Measurements from ENCODE around the gene FGF18. TPM values are rescaled to one million over a fixed set of nuclear protein-coding genes. Genes with fewer than 3 reads are reported as not detected.

FGF18 gene
- total RNA-seq, 6 donors from 2014 or later: 0.44 to 4.6 (median 1.4) TPM

GRCh38 chr5:171462136-171462927 lies 42.9 kb downstream of the FGF18 start:
- ATAC-seq (ENCODE audit: low FRiP score in 2 of 2) (no peak), DNase-seq (no peak)
- Histone ChIP-seq H3K9me3 (no peaks in the 10 kb centered on the region), H3K36me3 (no peaks in the 10 kb centered on the region), H3K27me3 (no peaks in the 10 kb centered on the region), H3K4me1 (no peaks in the 10 kb centered on the region), H3K4me3 (no peak overlapping the region), H3K27ac (no peak overlapping the region)
- 75 to 85% methylated on average over 9 to 15 of the region's 15 CpGs for WGBS, 2 donors
- no peak for TF ChIP-seq POLR2AphosphoS5 (IDR thresholded peaks at IDR 0.05)
- TF ChIP-seq POLR2A (IDR thresholded peaks at IDR 0.05): no peak
- TF ChIP-seq CTCF (IDR thresholded peaks at IDR 0.05): no peak
- no peak for TF ChIP-seq EP300 (IDR thresholded peaks at IDR 0.05)

- no peak for DNase-seq
- ATAC-seq (ENCODE audit: low FRiP score in 2 of 2): no peak
- H3K4me1 ChIP-seq: no peaks in the 10 kb centered on the region
- TF ChIP-seq POLR2A (IDR thresholded peaks at IDR 0.05): no peak
- no peak for TF ChIP-seq POLR2AphosphoS5 (IDR thresholded peaks at IDR 0.05)
- TF ChIP-seq CTCF (IDR thresholded peaks at IDR 0.05): no peak
- no peak for TF ChIP-seq EP300 (IDR thresholded peaks at IDR 0.05)
- H3K9me3 ChIP-seq: no peaks in the 10 kb centered on the region
- no peaks in the 10 kb centered on the region for H3K36me3 ChIP-seq
- no peak overlapping the region for H3K4me3 ChIP-seq
- H3K27me3 ChIP-seq: no peaks in the 10 kb centered on the region
- H3K27ac ChIP-seq: no peak overlapping the region
- 85 to 87% methylated on average over 11 of the region's 11 CpGs for WGBS, 2 donors
These were observed 43.7 kb downstream of the FGF18 start for GRCh38 chr5:171462928-171463861.

- Histone ChIP-seq H3K36me3 (no peaks in the 10 kb centered on the region), H3K4me1 (no peaks in the 10 kb centered on the region), H3K9me3 (no peaks in the 10 kb centered on the region), H3K4me3 (no peak overlapping the region), H3K27ac (no peak overlapping the region), H3K27me3 (no peaks in the 10 kb centered on the region)
- ATAC-seq (ENCODE audit: low FRiP score in 2 of 2) (no peak), DNase-seq (no peak)
- TF ChIP-seq POLR2AphosphoS5 (IDR thresholded peaks at IDR 0.05) (no peak), EP300 (IDR thresholded peaks at IDR 0.05) (no peak)
- 67 to 76% methylated on average over 4 of the region's 4 CpGs for WGBS, 2 donors
These were observed 44.4 kb downstream of the FGF18 start for GRCh38 chr5:171463862-171464229.

- ATAC-seq (ENCODE audit: low FRiP score in 2 of 2) (no peak), DNase-seq (no peak)
- H3K4me1 ChIP-seq: no peaks in the 10 kb centered on the region
- H3K27me3 ChIP-seq: no peaks in the 10 kb centered on the region
- no peak overlapping the region for H3K27ac ChIP-seq
- 86 to 87% methylated on average over 12 of the region's 12 CpGs for WGBS, 2 donors
- TF ChIP-seq POLR2AphosphoS5 (IDR thresholded peaks at IDR 0.05) (no peak), CTCF (IDR thresholded peaks at IDR 0.05) (no peak), EP300 (IDR thresholded peaks at IDR 0.05) (no peak), POLR2A (IDR thresholded peaks at IDR 0.05) (no peak)
- H3K4me3 ChIP-seq: no peak overlapping the region
- no peaks in the 10 kb centered on the region for H3K9me3 ChIP-seq
- H3K36me3 ChIP-seq: no peaks in the 10 kb centered on the region
These were observed 45.4 kb downstream of the FGF18 start for GRCh38 chr5:171464829-171465228.

GRCh38 chr5:171467107-171467506 lies 47.7 kb downstream of the FGF18 start:
- no peak for TF ChIP-seq CTCF (IDR thresholded peaks at IDR 0.05)
- no peak for TF ChIP-seq POLR2A (IDR thresholded peaks at IDR 0.05)
- no peak for TF ChIP-seq EP300 (IDR thresholded peaks at IDR 0.05)
- no peak for TF ChIP-seq POLR2AphosphoS5 (IDR thresholded peaks at IDR 0.05)
- WGBS, 2 donors: 89 to 91% methylated on average over 5 to 12 of the region's 12 CpGs
- DNase-seq (no peak), ATAC-seq (ENCODE audit: low FRiP score in 2 of 2) (no peak)
- no peaks in the 10 kb centered on the region for H3K9me3 ChIP-seq
- H3K27ac ChIP-seq: no peak overlapping the region
- H3K27me3 ChIP-seq: no peaks in the 10 kb centered on the region
- no peak overlapping the region for H3K4me3 ChIP-seq
- no peaks in the 10 kb centered on the region for H3K36me3 ChIP-seq
- no peaks in the 10 kb centered on the region for H3K4me1 ChIP-seq

All from upper lobe of left lung (tissue), 6 donors.